Stimulated activated CD8-positive, alpha-beta memory T cell treated with anti-CD3 and anti-CD28 coated beads, Interleukin-2, amount 100 ng/mL, for 1 hour (primary cell): Measurements from ENCODE around the gene SMAD2.

ENCODE experiments used
- DNase-seq, 2 donors: peaks; one replicate each; pipeline ENCODE4 v3.0.0-alpha.2; 2020; ENCODE audit warnings: low read depth in 2 of 2

Gene SMAD2

GRCh38 chr18:47932190-47932589, 1.7 kb upstream of the SMAD2 start:
- DNase-seq = no peak

GRCh38 chr18:47931718-47932103, 1.3 kb upstream of the SMAD2 start:
- no peak for DNase-seq

- DNase-seq = peak; percentile 83 to 92
Observed at GRCh38 chr18:47930931-47931717, 665 bp upstream of the SMAD2 start.

DNA sequence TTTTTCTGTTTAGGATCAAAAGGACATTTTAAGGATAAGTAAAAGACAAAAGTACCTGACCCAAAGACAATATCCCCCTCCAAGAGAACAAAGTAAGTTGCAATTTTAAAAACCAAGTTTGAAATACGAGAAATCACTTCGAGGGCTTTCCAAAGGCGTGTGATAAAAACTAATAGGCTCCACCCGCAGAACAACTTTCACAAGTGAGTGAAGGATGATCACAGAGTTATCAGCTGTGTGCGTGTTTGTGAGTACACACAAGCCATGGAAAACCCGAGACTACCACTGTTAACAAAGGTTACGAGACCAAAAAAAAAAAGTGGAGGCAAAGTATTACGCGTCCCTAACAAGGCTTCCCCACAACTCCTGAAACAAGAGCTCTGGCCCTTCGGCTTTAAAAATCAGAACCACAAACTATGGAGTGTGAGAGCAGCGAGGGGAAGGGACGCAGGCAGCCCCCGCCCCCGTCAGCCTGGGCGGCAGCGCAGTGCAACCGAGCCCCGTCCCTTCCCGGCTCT, 719 bp downstream of the SMAD2 start:
- DNase-seq = no peak

GRCh38 chr18:47928466-47928865, 2.0 kb downstream of the SMAD2 start:
- no peak for DNase-seq

- DNase-seq = no peak
Observed at GRCh38 chr18:47926101-47926850, 4.2 kb downstream of the SMAD2 start.

DNA sequence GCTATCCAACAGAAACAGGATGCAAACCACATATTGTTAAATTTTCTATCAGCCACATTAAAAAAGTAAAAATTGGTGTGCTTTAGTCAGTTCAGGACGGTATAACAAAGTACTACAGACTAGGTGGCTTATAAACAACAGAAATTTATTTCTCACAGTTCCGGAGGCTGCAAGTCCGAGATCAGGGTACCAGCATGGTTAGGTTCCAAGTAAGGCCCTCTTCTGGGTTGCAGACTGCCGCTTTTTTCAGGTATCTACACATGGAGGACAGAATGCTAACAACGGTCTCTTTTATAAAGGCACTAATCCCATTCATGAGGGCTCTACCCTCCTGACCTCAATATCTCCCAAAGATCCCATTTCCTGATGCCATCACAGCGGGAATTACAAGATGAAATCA, 10.5 kb downstream of the SMAD2 start:
- DNase-seq = no peak

- DNase-seq = no peak
Observed at GRCh38 chr18:47917923-47918610, 12.4 kb downstream of the SMAD2 start.

GRCh38 chr18:47915930-47916329, 14.5 kb downstream of the SMAD2 start:
- no peak for DNase-seq

DNA sequence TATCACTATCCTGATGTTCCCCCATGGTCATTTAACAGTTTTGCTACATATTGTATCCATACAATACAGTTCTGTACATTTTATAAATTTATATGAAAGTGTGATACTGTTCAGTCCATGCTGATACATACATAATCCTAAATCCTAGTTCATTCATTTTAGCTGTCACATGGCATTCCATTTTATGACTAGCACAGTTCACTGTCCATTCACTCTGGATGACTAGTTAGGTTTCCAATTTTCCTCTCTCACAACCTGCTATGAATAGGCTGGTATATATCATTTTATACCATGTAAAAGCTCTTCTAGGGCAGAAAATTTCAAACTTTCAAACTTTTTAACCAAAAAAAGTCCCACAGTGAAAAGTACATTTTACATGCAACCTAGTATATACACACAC, 15.2 kb downstream of the SMAD2 start:
- DNase-seq = no peak

DNA sequence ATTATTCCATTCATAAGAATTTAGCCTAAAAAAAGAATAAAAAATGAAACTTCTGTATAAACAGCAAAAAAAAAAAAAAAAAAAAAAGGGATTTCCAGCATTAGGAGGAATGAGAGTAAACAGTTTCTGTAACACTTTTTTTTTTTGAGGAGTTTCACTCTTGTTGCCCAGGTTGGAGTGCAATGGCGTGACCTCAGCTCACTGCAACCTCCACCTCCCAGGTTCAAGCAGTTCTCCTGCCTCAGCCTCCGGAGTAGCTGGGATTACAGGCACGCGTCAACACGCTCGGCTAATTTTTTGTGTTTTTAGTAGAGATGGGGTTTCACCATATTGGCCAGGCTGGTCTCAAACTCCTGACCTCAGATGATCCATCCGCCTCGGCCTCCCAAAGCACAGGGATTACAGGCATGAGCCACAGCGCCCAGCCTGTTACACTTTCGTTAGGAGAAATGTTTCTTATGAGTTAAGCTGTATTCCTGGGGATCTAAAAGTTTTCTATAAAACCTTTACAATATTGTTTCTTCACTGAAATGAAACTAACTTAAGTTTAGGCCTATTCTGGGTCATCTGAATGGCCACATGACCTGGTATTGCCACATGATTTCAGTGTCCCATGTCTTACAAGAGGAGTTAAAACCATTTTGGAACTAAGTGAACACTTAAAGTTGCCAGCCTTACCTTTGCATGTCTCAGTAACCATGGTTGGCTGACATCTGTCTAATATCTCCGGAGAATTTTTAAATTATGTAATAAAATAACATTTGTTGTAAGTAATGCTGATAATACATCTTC, 17.5 kb downstream of the SMAD2 start:
- no peak for DNase-seq

DNA sequence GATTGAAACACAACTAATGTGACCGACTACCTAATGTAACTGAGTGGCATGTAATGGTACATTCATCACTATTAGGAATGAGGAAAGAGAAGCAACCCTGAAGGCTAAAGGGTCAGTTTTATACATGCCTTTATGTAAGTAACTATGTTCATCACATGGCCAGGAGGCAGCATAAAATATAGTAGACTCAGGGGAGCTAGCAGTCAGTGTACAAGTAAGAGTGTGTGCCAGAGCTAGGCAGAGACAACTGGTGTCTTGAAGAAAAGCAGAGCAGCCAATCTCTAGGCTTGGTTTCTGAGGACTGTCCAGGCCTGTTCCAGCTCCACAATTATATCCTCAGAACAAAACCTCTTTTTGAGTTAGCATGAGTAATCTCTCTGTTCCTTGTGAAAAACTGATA, 18.1 kb downstream of the SMAD2 start:
- DNase-seq = no peak

DNA sequence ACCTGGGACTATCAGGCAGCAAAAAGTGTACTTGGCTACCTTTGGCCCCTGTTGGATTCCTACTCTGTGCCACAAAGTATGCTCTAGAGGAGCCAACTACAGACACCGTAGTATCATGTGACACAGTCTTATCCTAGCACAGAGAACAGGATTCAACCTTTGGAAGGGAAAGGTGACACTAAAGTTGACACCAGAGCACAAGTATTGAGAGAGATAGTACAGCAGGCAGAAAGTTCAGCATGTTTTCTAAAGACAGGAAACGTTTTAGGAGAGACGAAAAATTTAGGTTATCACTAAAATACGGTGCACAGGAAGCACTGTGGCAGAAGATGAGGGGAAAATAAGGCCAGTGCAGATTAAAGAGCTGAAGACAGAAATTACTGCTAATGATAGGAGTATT, 18.6 kb downstream of the SMAD2 start:
- DNase-seq = no peak

- DNase-seq = no peak
Observed at GRCh38 chr18:47909484-47909883, 21.0 kb downstream of the SMAD2 start.

- DNase-seq = no peak
Observed at GRCh38 chr18:47908592-47908991, 21.9 kb downstream of the SMAD2 start.

DNA sequence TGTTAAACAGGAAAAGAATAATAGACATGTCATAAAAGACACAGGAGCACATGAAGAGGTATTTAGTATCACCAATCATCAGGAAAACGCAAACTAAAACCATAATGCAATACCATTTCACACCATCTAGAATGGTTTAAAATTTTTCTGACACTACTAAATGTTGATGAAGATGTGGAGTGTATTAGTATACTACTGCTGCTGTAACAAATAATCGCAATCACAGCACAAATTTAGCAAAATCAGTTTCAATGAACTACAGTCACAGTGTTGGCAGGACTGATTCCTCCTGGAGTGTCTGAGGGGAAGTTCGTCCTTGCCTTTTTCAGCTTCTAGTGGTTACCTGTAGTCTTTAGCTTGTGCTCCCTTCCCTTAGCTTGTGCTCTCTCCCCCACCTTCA, 24.1 kb downstream of the SMAD2 start:
- DNase-seq = no peak

GRCh38 chr18:47903809-47904208, 26.6 kb downstream of the SMAD2 start:
- DNase-seq = no peak

DNA sequence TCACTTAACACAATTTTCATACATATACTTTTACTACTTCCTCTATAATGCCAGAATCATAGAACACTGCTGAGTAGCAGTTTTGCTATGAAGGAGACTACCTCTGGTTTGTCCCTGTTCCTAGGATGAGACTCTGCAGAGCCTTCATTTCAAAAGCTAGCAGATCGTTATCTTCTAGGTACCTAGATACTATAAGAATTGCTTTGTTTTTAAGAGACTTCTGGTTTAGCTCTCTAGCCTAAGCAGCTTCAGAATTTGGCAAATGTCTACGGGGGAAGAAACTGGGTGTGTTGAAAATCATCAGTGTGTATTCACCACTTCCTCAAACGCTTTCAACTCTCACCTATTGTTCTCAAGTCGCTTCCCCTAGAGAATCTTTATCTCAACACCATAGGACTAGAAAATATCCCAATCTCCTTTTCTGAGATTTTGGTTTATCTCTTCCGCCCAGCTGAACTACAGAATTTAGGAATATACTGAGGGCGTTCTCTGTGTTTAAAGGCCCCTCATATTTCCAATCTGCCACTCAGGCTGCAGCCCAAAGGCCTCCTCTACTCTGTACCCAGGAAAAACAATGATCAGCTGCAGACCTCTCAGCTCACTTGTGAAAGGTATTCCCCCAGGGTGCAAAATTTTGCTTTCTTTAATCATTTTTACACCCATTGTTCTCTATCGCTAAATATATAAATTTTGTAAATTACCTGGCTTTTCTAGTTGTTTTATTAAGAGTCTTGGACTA, 28.7 kb downstream of the SMAD2 start:
- DNase-seq = no peak

- DNase-seq = no peak
Observed at GRCh38 chr18:47899107-47899840, 31.2 kb downstream of the SMAD2 start.

GRCh38 chr18:47898696-47899095, 31.8 kb downstream of the SMAD2 start:
- no peak for DNase-seq
